Measurements from ENCODE around the gene MYH11.

Gene MYH11

GRCh38 chr16:15749371-15749770 is 107.5 kb downstream of the MYH11 start:
- TF ChIP-seq FOXP2 (optimal IDR thresholded peaks at IDR 0.05; ENCODE audit: borderline replicate concordance, extremely low read depth, extremely low read length, insufficient read depth) (no peak), SIN3A (IDR thresholded peaks at IDR 0.05; ENCODE audit: borderline replicate concordance, insufficient read depth, low read length) (no peak), REST (IDR thresholded peaks at IDR 0.05; ENCODE audit: insufficient read depth in 1 of 2, low read depth in 2 of 2, low read length in 2 of 2) (no peak), TAF1 (IDR thresholded peaks at IDR 0.05; ENCODE audit: borderline replicate concordance, insufficient read depth, low read length) (no peak), POLR2AphosphoS5 (IDR thresholded peaks at IDR 0.05; ENCODE audit: low read depth, low read length) (no peak)

- TF ChIP-seq TAF1 (IDR thresholded peaks at IDR 0.05; ENCODE audit: borderline replicate concordance, insufficient read depth, low read length) (no peak), REST (IDR thresholded peaks at IDR 0.05; ENCODE audit: insufficient read depth in 1 of 2, low read depth in 2 of 2, low read length in 2 of 2) (no peak), POLR2AphosphoS5 (IDR thresholded peaks at IDR 0.05; ENCODE audit: low read depth, low read length) (no peak)
These were observed 108.2 kb downstream of the MYH11 start for GRCh38 chr16:15748654-15749053.

GRCh38 chr16:15747937-15748336 is 108.9 kb downstream of the MYH11 start:
- TF ChIP-seq FOXP2 (optimal IDR thresholded peaks at IDR 0.05; ENCODE audit: borderline replicate concordance, extremely low read depth, extremely low read length, insufficient read depth) (no peak), REST (IDR thresholded peaks at IDR 0.05; ENCODE audit: insufficient read depth in 1 of 2, low read depth in 2 of 2, low read length in 2 of 2) (no peak), SIN3A (IDR thresholded peaks at IDR 0.05; ENCODE audit: borderline replicate concordance, insufficient read depth, low read length) (no peak), TAF1 (IDR thresholded peaks at IDR 0.05; ENCODE audit: borderline replicate concordance, insufficient read depth, low read length) (no peak), POLR2AphosphoS5 (IDR thresholded peaks at IDR 0.05; ENCODE audit: low read depth, low read length) (no peak)

GRCh38 chr16:15746332-15746731 is 110.5 kb downstream of the MYH11 start:
- no peak for TF ChIP-seq FOXP2 (optimal IDR thresholded peaks at IDR 0.05; ENCODE audit: borderline replicate concordance, extremely low read depth, extremely low read length, insufficient read depth)
- no peak for TF ChIP-seq SIN3A (IDR thresholded peaks at IDR 0.05; ENCODE audit: borderline replicate concordance, insufficient read depth, low read length)
- no peak for TF ChIP-seq TAF1 (IDR thresholded peaks at IDR 0.05; ENCODE audit: borderline replicate concordance, insufficient read depth, low read length)
- no peak for TF ChIP-seq REST (IDR thresholded peaks at IDR 0.05; ENCODE audit: insufficient read depth in 1 of 2, low read depth in 2 of 2, low read length in 2 of 2)
- TF ChIP-seq POLR2AphosphoS5 (IDR thresholded peaks at IDR 0.05; ENCODE audit: low read depth, low read length), result no peak

- TF ChIP-seq FOXP2 (optimal IDR thresholded peaks at IDR 0.05; ENCODE audit: borderline replicate concordance, extremely low read depth, extremely low read length, insufficient read depth) (no peak), POLR2AphosphoS5 (IDR thresholded peaks at IDR 0.05; ENCODE audit: low read depth, low read length) (no peak), TAF1 (IDR thresholded peaks at IDR 0.05; ENCODE audit: borderline replicate concordance, insufficient read depth, low read length) (no peak), SIN3A (IDR thresholded peaks at IDR 0.05; ENCODE audit: borderline replicate concordance, insufficient read depth, low read length) (no peak), REST (IDR thresholded peaks at IDR 0.05; ENCODE audit: insufficient read depth in 1 of 2, low read depth in 2 of 2, low read length in 2 of 2) (no peak)
These were observed 113.2 kb downstream of the MYH11 start for GRCh38 chr16:15743657-15744056.

Measured in PFSK-1 (cell line).